HepG2 (cell line): ENCODE data around the gene RPS6KA5. TPM values are rescaled to one million over a fixed set of nuclear protein-coding genes. Genes with fewer than 3 reads are reported as not detected.

Experiments used
- ATAC-seq: fragments of 200-7000 bp; cut with Tn5 transposase; 3 replicates; pipeline ENCODE4 v1.9.1; 2020; ENCODE audit warnings: mild to moderate bottlenecking, moderate library complexity
- BruUV-seq: library from RNA; stranded (reverse); fragments of 400-500 nt; replicated peaks from 2 replicates; lab custom pipeline; 2021; lab: Mats Ljungman, UMichigan
- CTCF ChIA-PET: fragments of 300-600 bp; formaldehyde crosslinking; extraction: SDS; loops from one replicate; lab custom pipeline; 2021; ENCODE audit warnings: low total read pairs, inconsistent platforms, low intra/inter-chr PET ratio; lab: Yijun Ruan, JAX
- POLR2A ChIA-PET: fragments of 350-600 bp; sonication (Branson Sonifier 250); formaldehyde crosslinking; loops from one replicate; lab custom pipeline; 2020; ENCODE audit warnings: antibody characterized with exemption, inconsistent platforms; lab: Yijun Ruan, JAX
- DNase-seq: peaks from one replicate; pipeline ENCODE4 v3.0.0-alpha.2; 2015; ENCODE audit warnings: low spot score
- FAIRE-seq: peaks from 3 replicates; lab custom pipeline; 2011; peaks lifted over from hg19 to GRCh38; lab: Jason Lieb, UNC
- H2AFZ ChIP-seq: one replicate; pipeline ENCODE4 v1.6.1; 2011; ENCODE audit warnings: low read length, inconsistent platforms
- H3K27ac ChIP-seq: fragments of 300-600 bp; 3 replicates; pipeline ENCODE4 v1.8.0; 2011; ENCODE audit warnings: mixed run types, mild to moderate bottlenecking, mixed read lengths, low read length, inconsistent platforms; ENCODE audit not compliant: insufficient read depth; ENCODE audit errors: extremely low read length
- H3K27me3 ChIP-seq, 2 experiments: fragments of 200-600 bp in 1 of 2; 2 replicates in 1 of 2; 3 replicates in 1 of 2; pipeline versions ENCODE4 v1.6.0 to v1.8.0; 2011; ENCODE audit warnings: low read length in 2 of 2, mild to moderate bottlenecking in 2 of 2, moderate library complexity in 2 of 2, inconsistent platforms in 1 of 2; ENCODE audit not compliant: insufficient read depth in 2 of 2, control insufficient read depth in 1 of 2
- H3K36me3 ChIP-seq, 2 experiments: fragments of 200-600 bp in 1 of 2; replicated peaks in 1 of 2; 2 replicates in 1 of 2; 3 replicates in 1 of 2; pipeline versions ENCODE4 v1.5.1 to v1.8.0; 2011; ENCODE audit warnings: low read length in 2 of 2, inconsistent platforms in 1 of 2; ENCODE audit not compliant: insufficient read depth in 2 of 2, control insufficient read depth in 1 of 2
- H3K4me1 ChIP-seq: 2 replicates; pipeline ENCODE4 v1.5.1; 2012; ENCODE audit warnings: low read length, inconsistent platforms; ENCODE audit not compliant: insufficient read depth
- H3K4me2 ChIP-seq: 2 replicates; pipeline ENCODE4 v1.6.0; 2011; ENCODE audit warnings: low read depth, low read length, inconsistent platforms
- H3K4me3 ChIP-seq, 3 experiments: fragments of 200-600 bp in 1 of 3; sonication (generic), shearing (Covaris generic) in 1 of 3; replicated peaks in 1 of 3; 2 replicates each; pipeline ENCODE4 v1.5.1; 2011 to 2016; ENCODE audit warnings: low read length in 3 of 3, inconsistent platforms in 2 of 3, low read depth in 2 of 3, mild to moderate bottlenecking in 2 of 3, control low read depth in 1 of 3, mixed read lengths in 1 of 3; ENCODE audit not compliant: insufficient read depth in 1 of 3
- H3K79me2 ChIP-seq: one replicate; pipeline ENCODE4 v1.6.1; 2011; ENCODE audit warnings: low read length, inconsistent platforms; ENCODE audit not compliant: insufficient read depth
- H3K9ac ChIP-seq: 2 replicates; pipeline ENCODE4 v1.6.0; 2011; ENCODE audit warnings: mild to moderate bottlenecking, low read depth, low read length, inconsistent platforms; ENCODE audit not compliant: insufficient read depth
- H3K9me3 ChIP-seq: 2 replicates; pipeline ENCODE4 v1.5.1; 2012; ENCODE audit warnings: mild to moderate bottlenecking, low read length
- H4K20me1 ChIP-seq: 2 replicates; pipeline ENCODE4 v1.6.0; 2011; ENCODE audit warnings: inconsistent platforms, mild to moderate bottlenecking, low read length, moderate library complexity; ENCODE audit not compliant: insufficient read depth
- CCDC6 ChIP-seq: sonication (generic); formaldehyde crosslinking; IDR thresholded peaks from 2 replicates; pipeline ENCODE4 v1.8.1; 2022; ENCODE audit warnings: mild to moderate bottlenecking, missing genetic modification reagents, moderate library complexity
- KLF13 ChIP-seq: sonication (generic); formaldehyde crosslinking; IDR thresholded peaks from 2 replicates; pipeline ENCODE4 v1.4.0; 2020; ENCODE audit warnings: mild to moderate bottlenecking, missing genetic modification reagents
- PRDM15 ChIP-seq: sonication (generic); formaldehyde crosslinking; IDR thresholded peaks from 2 replicates; pipeline ENCODE4 v1.4.0; 2020; ENCODE audit warnings: missing genetic modification reagents
- RXRB ChIP-seq: IDR thresholded peaks from 2 replicates; pipeline ENCODE4 v1.6.1; 2016; ENCODE audit warnings: borderline replicate concordance, missing genetic modification reagents, missing compliant biosample characterization
- THRA ChIP-seq: sonication (generic); formaldehyde crosslinking; IDR thresholded peaks from 2 replicates; pipeline ENCODE4 v1.4.0; 2020; ENCODE audit warnings: missing genetic modification reagents, borderline replicate concordance
- ZFP37 ChIP-seq: sonication (generic); formaldehyde crosslinking; IDR thresholded peaks from 2 replicates; pipeline ENCODE4 v1.4.0; 2020; ENCODE audit warnings: missing genetic modification reagents, borderline replicate concordance
- ZNF382 ChIP-seq: sonication (generic); formaldehyde crosslinking; IDR thresholded peaks from 2 replicates; pipeline ENCODE4 v1.5.0; 2020; ENCODE audit warnings: missing genetic modification reagents, mild to moderate bottlenecking, borderline replicate concordance
- ZNF512 ChIP-seq: sonication (generic); formaldehyde crosslinking; IDR thresholded peaks from 2 replicates; pipeline ENCODE4 v1.4.0; 2020; ENCODE audit warnings: mild to moderate bottlenecking, missing genetic modification reagents
- ZNF609 ChIP-seq: sonication (generic); formaldehyde crosslinking; IDR thresholded peaks from 2 replicates; pipeline ENCODE4 v1.4.0; 2020; ENCODE audit warnings: mild to moderate bottlenecking, missing genetic modification reagents, borderline replicate concordance
- in situ Hi-C: cut with HindIII; loops from 2 replicates; pipeline ENCODE4 v1.10.0; 2017; ENCODE audit warnings: low pct_unique_long_range_greater_than_20kb; ENCODE audit not compliant: extremely low pct_ligation_motif_present
- intact Hi-C: fragments of 100-400 bp; cut with micrococcal nuclease; formaldehyde crosslinking; loops from one replicate; pipeline ENCODE4 v1.10.0; 2022; ENCODE audit not compliant: unreplicated experiment
- polyA plus RNA-seq, 8 experiments: library from polyadenylated mRNA; depleted of rRNA in 3 of 8; stranded (reverse) in 7 of 8; unstranded in 1 of 8; fragments of >200 nt; fragmentation: Illumina TruSeq in 4 of 8; extraction: Trizol in 4 of 8; gene quantifications; 2 replicates each; pipeline versions ENCODE4 v1.2.1 to v1.2.3, GENCODE V29; 2011 to 2016; ENCODE audit warnings: low read depth in 4 of 8, missing spikeins in 1 of 8, mixed read lengths in 1 of 8; ENCODE audit not compliant: insufficient read depth in 1 of 8
- total RNA-seq, 5 experiments: library from RNA; depleted of rRNA; stranded (reverse); fragments of >200 nt; fragmentation: Illumina TruSeq; extraction: Trizol; gene quantifications; 2 replicates each; pipeline ENCODE4 v1.2.3, GENCODE V29; 2016; ENCODE audit warnings: low read depth in 1 of 5

Gene RPS6KA5
- total and polyA plus RNA-seq, 2 of the 13 experiments (the other 11 are each of a cell fraction or from before 2014, with no cell fraction given), result 0.50 to 0.58 TPM

- Histone ChIP-seq H4K20me1 (no peaks in the 10 kb centered on the region), H3K36me3 (no peaks in the 10 kb centered on the region), H3K4me1 (no peaks in the 10 kb centered on the region), H3K9me3 (peaks cover 15% of the 10 kb centered on the region; the same call in 1 of the 2 replicates), H3K4me2 (no peak overlapping the region), H3K27ac (no peak overlapping the region), H2AFZ (no peak overlapping the region), H3K4me3 (no peak overlapping the region), H3K9ac (no peak overlapping the region), H3K79me2 (no peaks in the 10 kb centered on the region), H3K27me3 (no peaks in the 10 kb centered on the region)
- intact Hi-C loops (no loop called here), in situ Hi-C loops (no loop called here)
- DNase-seq, result no peak
- CTCF ChIA-PET, result no interaction called here
- POLR2A ChIA-PET, result no interaction called here
- ATAC-seq, result no peak
- BruUV-seq, result no TSS peak
- no peak for TF ChIP-seq ZNF609 (CRISPR knock-in tag)
- TF ChIP-seq ZNF512 (CRISPR knock-in tag), result no peak
- TF ChIP-seq KLF13 (CRISPR knock-in tag), result no peak
- no peak for TF ChIP-seq PRDM15 (CRISPR knock-in tag)
- no peak for TF ChIP-seq ZNF382 (CRISPR knock-in tag)
- TF ChIP-seq RXRB (CRISPR knock-in tag), result no peak
- no peak for TF ChIP-seq THRA (CRISPR knock-in tag)
- TF ChIP-seq ZFP37 (CRISPR knock-in tag), result no peak
- no peak for TF ChIP-seq CCDC6 (CRISPR knock-in tag)
- TF ChIP-seq, all 625 proteins: peak for 0
- FAIRE-seq, result no peak
Observed at GRCh38 chr14:90956273-90956672, 104.2 kb downstream of the RPS6KA5 start.
